B cell (primary cell): Measurements from ENCODE around the gene SLC35B2. TPM values are rescaled to one million over a fixed set of nuclear protein-coding genes. Genes with fewer than 3 reads are reported as not detected.
A peak's percentile ranks its signal among the peaks of the same experiment; 100 is the strongest.

Source experiments
- ATAC-seq: fragments of 200-7000 bp; cut with Tn5 transposase; one replicate; pipeline ENCODE4 v1.10.0; 2021; ENCODE audit warnings: low read depth, mild to moderate bottlenecking, moderate number of reproducible peaks, moderate library complexity
- CTCF ChIA-PET: fragments of 350-600 bp; sonication (Branson Sonifier 250); formaldehyde crosslinking; loops from one replicate; lab custom pipeline; 2021; ENCODE audit warnings: antibody characterized with exemption, inconsistent platforms; lab: Charles Lee
- POLR2A ChIA-PET: fragments of 350-600 bp; sonication (Branson Sonifier 250); formaldehyde crosslinking; loops from one replicate; lab custom pipeline; 2021; ENCODE audit warnings: antibody characterized with exemption; lab: Charles Lee
- DNase-seq: peaks from one replicate; pipeline ENCODE4 v3.0.0; 2013
- H2AFZ ChIP-seq: 2 replicates; pipeline ENCODE4 v1.6.1; 2012; ENCODE audit warnings: mild to moderate bottlenecking, low read depth, low read length; ENCODE audit not compliant: insufficient read depth, poor library complexity, severe bottlenecking
- H3K27ac ChIP-seq, 2 donors: 1 replicate in 1 of 2; 2 replicates in 1 of 2; pipeline ENCODE4 v1.5.1; 2012 to 2013; ENCODE audit warnings: low read length in 2 of 2, mild to moderate bottlenecking in 2 of 2, moderate library complexity in 1 of 2
- H3K27me3 ChIP-seq, 4 experiments: fragments of 200-600 bp in 1 of 4; sonication (generic) in 1 of 4; replicated peaks in 1 of 4; 1 replicate in 2 of 4; 2 replicates in 2 of 4; pipeline versions ENCODE4 v1.6.1 to v1.7.0; 2013 to 2016; ENCODE audit warnings: low read length in 3 of 4, mild to moderate bottlenecking in 2 of 4, mixed read lengths in 1 of 4, moderate library complexity in 1 of 4; ENCODE audit not compliant: insufficient read depth in 4 of 4, control insufficient read depth in 3 of 4; ENCODE audit errors: control extremely low read depth in 1 of 4
- H3K36me3 ChIP-seq, 2 experiments: replicated peaks in 1 of 2; 1 replicate in 1 of 2; 2 replicates in 1 of 2; pipeline versions ENCODE4 v1.6.1 to v1.7.1; 2013; ENCODE audit warnings: low read length in 1 of 2; ENCODE audit not compliant: insufficient read depth in 2 of 2, control insufficient read depth in 1 of 2; ENCODE audit errors: control extremely low read depth in 1 of 2, extremely low read depth in 1 of 2
- H3K4me1 ChIP-seq, 2 donors: fragments of 200-600 bp in 1 of 2; sonication (generic) in 1 of 2; 1 replicate in 1 of 2; 2 replicates in 1 of 2; pipeline versions ENCODE4 v1.5.1 to v1.6.1; 2013 to 2017; ENCODE audit warnings: low read length in 2 of 2; ENCODE audit not compliant: control insufficient read depth in 2 of 2, insufficient read depth in 2 of 2
- H3K4me2 ChIP-seq: replicated peaks from 2 replicates; pipeline ENCODE3; 2012; ENCODE audit warnings: mild to moderate bottlenecking, low read depth, low read length; ENCODE audit not compliant: poor library complexity, severe bottlenecking
- H3K4me3 ChIP-seq, 5 experiments: fragments of 200-600 bp in 1 of 5; sonication (generic) in 1 of 5; 1 replicate in 3 of 5; 2 replicates in 2 of 5; pipeline versions ENCODE4 v1.5.1 to v1.7.0; 2011 to 2016; ENCODE audit warnings: low read length in 4 of 5, mild to moderate bottlenecking in 4 of 5, low read depth in 2 of 5, control low read depth in 1 of 5, moderate library complexity in 1 of 5; ENCODE audit not compliant: insufficient read depth in 1 of 5; ENCODE audit errors: control extremely low read depth in 1 of 5, extremely low read depth in 1 of 5
- H3K79me2 ChIP-seq: fragments of 200-600 bp; sonication (generic); one replicate; pipeline ENCODE4 v1.6.0; 2016; ENCODE audit warnings: low read length; ENCODE audit not compliant: control insufficient read depth, insufficient read depth
- H3K9ac ChIP-seq: fragments of 200-600 bp; sonication (generic); 2 replicates; pipeline ENCODE4 v1.6.1; 2017; ENCODE audit warnings: mild to moderate bottlenecking, low read length, moderate library complexity
- H3K9me3 ChIP-seq, 3 donors: one replicate each; pipeline versions ENCODE4 v1.6.1 to v1.7.1; 2013; ENCODE audit warnings: low read length in 2 of 3; ENCODE audit not compliant: control insufficient read depth in 2 of 3, insufficient read depth in 1 of 3; ENCODE audit errors: control extremely low read depth in 1 of 3
- H4K20me1 ChIP-seq: 2 replicates; pipeline ENCODE4 v1.6.0; 2012; ENCODE audit warnings: mild to moderate bottlenecking, low read length; ENCODE audit not compliant: insufficient read depth, control insufficient read depth, poor library complexity, severe bottlenecking
- H3K27ac Mint-ChIP-seq: one replicate; pipeline ENCODE4 v1.8.0; 2021; ENCODE audit warnings: mixed read lengths
- H3K27me3 Mint-ChIP-seq: one replicate; pipeline ENCODE4 v1.8.0; 2021; ENCODE audit warnings: mixed read lengths
- H3K4me1 Mint-ChIP-seq: one replicate; pipeline ENCODE4 v1.8.0; 2021; ENCODE audit warnings: mixed read lengths
- H3K4me3 Mint-ChIP-seq: one replicate; pipeline ENCODE4 v1.8.0; 2021; ENCODE audit warnings: mixed read lengths
- H3K9me3 Mint-ChIP-seq: one replicate; pipeline ENCODE4 v1.8.0; 2022; ENCODE audit warnings: mixed read lengths; ENCODE audit not compliant: insufficient read depth
- CTCF ChIP-seq: fragments of 200-600 bp; IDR thresholded peaks from one replicate; pipeline ENCODE4 v1.8.0; 2022; ENCODE audit warnings: antibody characterized with exemption, mild to moderate bottlenecking
- EZH2 ChIP-seq: IDR thresholded peaks from 2 replicates; pipeline ENCODE4 v1.6.1; 2012; ENCODE audit warnings: borderline replicate concordance, low read depth, mild to moderate bottlenecking, moderate library complexity, low read length; ENCODE audit not compliant: insufficient read depth, poor library complexity, severe bottlenecking
- WGBS: methylation state at CpG from one replicate; pipeline ENCODE4 v1.1.5; 2013; ENCODE audit warnings: missing lambda C conversion rate; ENCODE audit not compliant: insufficient coverage; 5-methylcytosine and 5-hydroxymethylcytosine counted together
- intact Hi-C: fragments of 100-400 bp; cut with micrococcal nuclease; formaldehyde crosslinking; loops from one replicate; pipeline ENCODE4 v1.10.0; 2022
- polyA plus RNA-seq: library from polyadenylated mRNA; depleted of rRNA; stranded (reverse); fragments of >200 nt; gene quantifications from 2 replicates; pipeline ENCODE4 v1.2.3, GENCODE V29; 2012
- total RNA-seq, 2 donors: library from RNA; stranded (reverse); fragments of 120-200 nt in 1 of 2; gene quantifications; 1 replicate in 1 of 2; 2 replicates in 1 of 2; pipeline versions ENCODE4 v1.2.3 to v1.2.4, GENCODE V29; 2013 to 2022

SLC35B2 gene
- total and polyA plus RNA-seq, 2 donors (not counting 1 experiment from before 2014, with no cell fraction given), result 30.0 to 35.2 TPM

GRCh38 chr6:44237813-44238433 lies 19.4 kb downstream of the SLC35B2 start:
- Histone ChIP-seq H3K36me3 (no peaks in the 10 kb centered on the region), H3K27me3 (no peaks in the 10 kb centered on the region), H3K4me1 (peaks cover 6 to 14% of the 10 kb centered on the region in 2 donors), H3K9me3 (no peaks in the 10 kb centered on the region), H3K79me2 (no peaks in the 10 kb centered on the region), H2AFZ (peak overlapping the region; percentile 96), H3K4me3 (peak overlapping the region; percentile 28 to 85 (median 79)), H3K9ac (peak overlapping the region; percentile 90), H3K4me2 (peak overlapping the region; percentile 93), H3K27ac (peak overlapping the region; percentile 90 to 91), H4K20me1 (no peaks in the 10 kb centered on the region)
- peak; percentile 87 for DNase-seq
- H3K9me3 Mint-ChIP-seq, result no peaks in the 10 kb centered on the region
- CTCF ChIA-PET, result interaction anchor here (0.8 to 4.5 kb wide), 15 partner anchors 8 to 140 kb away, joined by 3 to 37 read pairs (median 7); partner anchors contain the start of genes HSP90AB1, SLC29A1 and SLC35B2
- TF ChIP-seq CTCF (peak; percentile 97), EZH2 (no peak)
- H3K4me3 Mint-ChIP-seq, result peak overlapping the region; percentile 95
- under 1% methylated on average over 38 of the region's 42 CpGs for WGBS
- peak; percentile 93 for ATAC-seq
- no peaks in the 10 kb centered on the region for H3K27me3 Mint-ChIP-seq
- H3K27ac Mint-ChIP-seq, result peak overlapping the region; percentile 96
- intact Hi-C loops, result loop anchor here (1.0 kb wide), 4 partner anchors 8 to 142 kb away; partner anchors contain the start of gene SLC29A1
- peaks cover 15% of the 10 kb centered on the region for H3K4me1 Mint-ChIP-seq
- POLR2A ChIA-PET, result interaction anchor here (0.9 to 1.8 kb wide), 5 partner anchors 9 to 110 kb away, joined by 3 to 23 read pairs (median 4); partner anchors contain the start of genes HSP90AB1, SLC29A1 and TMEM63B
